GM12878 (cell line): ENCODE results near the gene FALEC. TPM values are rescaled to one million over a fixed set of nuclear protein-coding genes. Genes with fewer than 3 reads are reported as not detected.

Experiments
- BHLHE40 ChIP-seq, 2 experiments: fragments of 450-650 bp in 1 of 2; IDR thresholded peaks; 2 replicates each; pipeline ENCODE4 v1.6.1; 2011 to 2017; ENCODE audit warnings: low read depth in 2 of 2, borderline replicate concordance in 1 of 2, improper control_type of control experiment in 1 of 2, low read length in 1 of 2, mild to moderate bottlenecking in 1 of 2
- CREM ChIP-seq: IDR thresholded peaks from 2 replicates; pipeline ENCODE4 v1.6.1; 2014; ENCODE audit warnings: antibody characterized with exemption, low read depth
- HDAC6 ChIP-seq: fragments of 200-600 bp; sonication (generic); IDR thresholded peaks from one replicate; pipeline ENCODE4 v1.8.0; 2017; ENCODE audit warnings: antibody characterized with exemption; ENCODE audit not compliant: unreplicated experiment
- MEF2B ChIP-seq: fragments of 450-650 bp; IDR thresholded peaks from 2 replicates; pipeline ENCODE4 v1.6.1; 2018; ENCODE audit warnings: mild to moderate bottlenecking, moderate library complexity; ENCODE audit not compliant: partially characterized antibody, poor library complexity, severe bottlenecking
- PAX5 ChIP-seq: IDR thresholded peaks from 2 replicates; pipeline ENCODE4 v1.6.1; 2011; ENCODE audit warnings: low read depth, low read length, borderline replicate concordance
- POLR2A ChIP-seq: IDR thresholded peaks from 2 replicates; pipeline ENCODE4 v1.6.1; 2011; ENCODE audit warnings: low read depth, mild to moderate bottlenecking, low read length
- REST ChIP-seq: IDR thresholded peaks from 2 replicates; pipeline ENCODE4 v1.6.1; 2012; ENCODE audit warnings: mild to moderate bottlenecking, low read depth, low read length
- SPI1 ChIP-seq: IDR thresholded peaks from 2 replicates; pipeline ENCODE4 v1.6.1; 2011; ENCODE audit warnings: low read depth, mild to moderate bottlenecking, low read length, moderate library complexity, borderline replicate concordance; ENCODE audit not compliant: insufficient read depth
- SUZ12 ChIP-seq: fragments of 200-600 bp; sonication (generic); IDR thresholded peaks from one replicate; pipeline ENCODE4 v1.6.1; 2018; ENCODE audit warnings: antibody characterized with exemption, mild to moderate bottlenecking; ENCODE audit not compliant: unreplicated experiment
- TCF12 ChIP-seq: IDR thresholded peaks from 2 replicates; pipeline ENCODE4 v1.6.1; 2011; ENCODE audit warnings: low read depth, mild to moderate bottlenecking, low read length
- polyA plus RNA-seq, 11 experiments: library from polyadenylated mRNA; depleted of rRNA in 4 of 11; unstranded in 6 of 11; stranded (reverse) in 5 of 11; fragments of >200 nt; fragmentation: Nextera tagmentation in 4 of 11; fragmentation: Illumina TruSeq in 1 of 11; extraction: Ambion mirVana in 4 of 11; extraction: Trizol in 1 of 11; gene quantifications; 1 replicate in 1 of 11; 2 replicates in 10 of 11; pipeline versions ENCODE4 v1.2.1 to v1.2.3, GENCODE V29; 2011 to 2016; ENCODE audit warnings: inconsistent platforms in 2 of 11, missing spikeins in 2 of 11, low read depth in 1 of 11
- total RNA-seq, 4 experiments: library from RNA; depleted of rRNA in 3 of 4; stranded (reverse); fragments of >200 nt in 3 of 4; fragmentation: Illumina TruSeq in 1 of 4; extraction: Trizol in 1 of 4; gene quantifications; 2 replicates each; pipeline versions ENCODE4 v1.2.1 to v1.2.3, GENCODE V29; 2013 to 2021
- TF ChIP-seq, protein P1 (sequence below): IDR thresholded peaks from 2 replicates; pipeline ENCODE4 v1.6.1; 2012; ENCODE audit warnings: improper control_type of control experiment, low read depth, low read length; ENCODE audit not compliant: insufficient replicate concordance
- TF ChIP-seq, protein P2 (sequence below): fragments of 450-650 bp; IDR thresholded peaks from 2 replicates; pipeline ENCODE4 v1.6.1; 2017; ENCODE audit warnings: mild to moderate bottlenecking, moderate library complexity
- TF ChIP-seq, protein P3 (sequence below): fragments of 450-650 bp; conservative IDR thresholded peaks from 2 replicates; pipeline ENCODE4 v1.6.1; 2017; ENCODE audit warnings: mild to moderate bottlenecking, moderate library complexity

FALEC gene
- total and polyA plus RNA-seq, 10 of the 15 experiments (the other 5 are each of a cell fraction or from before 2014, with no cell fraction given), result 0.21 to 0.71 (median 0.32) TPM; not detected in 3

- TF ChIP-seq, protein P1, sequence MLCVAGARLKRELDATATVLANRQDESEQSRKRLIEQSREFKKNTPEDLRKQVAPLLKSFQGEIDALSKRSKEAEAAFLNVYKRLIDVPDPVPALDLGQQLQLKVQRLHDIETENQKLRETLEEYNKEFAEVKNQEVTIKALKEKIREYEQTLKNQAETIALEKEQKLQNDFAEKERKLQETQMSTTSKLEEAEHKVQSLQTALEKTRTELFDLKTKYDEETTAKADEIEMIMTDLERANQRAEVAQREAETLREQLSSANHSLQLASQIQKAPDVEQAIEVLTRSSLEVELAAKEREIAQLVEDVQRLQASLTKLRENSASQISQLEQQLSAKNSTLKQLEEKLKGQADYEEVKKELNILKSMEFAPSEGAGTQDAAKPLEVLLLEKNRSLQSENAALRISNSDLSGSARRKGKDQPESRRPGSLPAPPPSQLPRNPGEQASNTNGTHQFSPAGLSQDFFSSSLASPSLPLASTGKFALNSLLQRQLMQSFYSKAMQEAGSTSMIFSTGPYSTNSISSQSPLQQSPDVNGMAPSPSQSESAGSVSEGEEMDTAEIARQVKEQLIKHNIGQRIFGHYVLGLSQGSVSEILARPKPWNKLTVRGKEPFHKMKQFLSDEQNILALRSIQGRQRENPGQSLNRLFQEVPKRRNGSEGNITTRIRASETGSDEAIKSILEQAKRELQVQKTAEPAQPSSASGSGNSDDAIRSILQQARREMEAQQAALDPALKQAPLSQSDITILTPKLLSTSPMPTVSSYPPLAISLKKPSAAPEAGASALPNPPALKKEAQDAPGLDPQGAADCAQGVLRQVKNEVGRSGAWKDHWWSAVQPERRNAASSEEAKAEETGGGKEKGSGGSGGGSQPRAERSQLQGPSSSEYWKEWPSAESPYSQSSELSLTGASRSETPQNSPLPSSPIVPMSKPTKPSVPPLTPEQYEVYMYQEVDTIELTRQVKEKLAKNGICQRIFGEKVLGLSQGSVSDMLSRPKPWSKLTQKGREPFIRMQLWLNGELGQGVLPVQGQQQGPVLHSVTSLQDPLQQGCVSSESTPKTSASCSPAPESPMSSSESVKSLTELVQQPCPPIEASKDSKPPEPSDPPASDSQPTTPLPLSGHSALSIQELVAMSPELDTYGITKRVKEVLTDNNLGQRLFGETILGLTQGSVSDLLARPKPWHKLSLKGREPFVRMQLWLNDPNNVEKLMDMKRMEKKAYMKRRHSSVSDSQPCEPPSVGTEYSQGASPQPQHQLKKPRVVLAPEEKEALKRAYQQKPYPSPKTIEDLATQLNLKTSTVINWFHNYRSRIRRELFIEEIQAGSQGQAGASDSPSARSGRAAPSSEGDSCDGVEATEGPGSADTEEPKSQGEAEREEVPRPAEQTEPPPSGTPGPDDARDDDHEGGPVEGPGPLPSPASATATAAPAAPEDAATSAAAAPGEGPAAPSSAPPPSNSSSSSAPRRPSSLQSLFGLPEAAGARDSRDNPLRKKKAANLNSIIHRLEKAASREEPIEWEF, result no peak
- TF ChIP-seq, protein P2, sequence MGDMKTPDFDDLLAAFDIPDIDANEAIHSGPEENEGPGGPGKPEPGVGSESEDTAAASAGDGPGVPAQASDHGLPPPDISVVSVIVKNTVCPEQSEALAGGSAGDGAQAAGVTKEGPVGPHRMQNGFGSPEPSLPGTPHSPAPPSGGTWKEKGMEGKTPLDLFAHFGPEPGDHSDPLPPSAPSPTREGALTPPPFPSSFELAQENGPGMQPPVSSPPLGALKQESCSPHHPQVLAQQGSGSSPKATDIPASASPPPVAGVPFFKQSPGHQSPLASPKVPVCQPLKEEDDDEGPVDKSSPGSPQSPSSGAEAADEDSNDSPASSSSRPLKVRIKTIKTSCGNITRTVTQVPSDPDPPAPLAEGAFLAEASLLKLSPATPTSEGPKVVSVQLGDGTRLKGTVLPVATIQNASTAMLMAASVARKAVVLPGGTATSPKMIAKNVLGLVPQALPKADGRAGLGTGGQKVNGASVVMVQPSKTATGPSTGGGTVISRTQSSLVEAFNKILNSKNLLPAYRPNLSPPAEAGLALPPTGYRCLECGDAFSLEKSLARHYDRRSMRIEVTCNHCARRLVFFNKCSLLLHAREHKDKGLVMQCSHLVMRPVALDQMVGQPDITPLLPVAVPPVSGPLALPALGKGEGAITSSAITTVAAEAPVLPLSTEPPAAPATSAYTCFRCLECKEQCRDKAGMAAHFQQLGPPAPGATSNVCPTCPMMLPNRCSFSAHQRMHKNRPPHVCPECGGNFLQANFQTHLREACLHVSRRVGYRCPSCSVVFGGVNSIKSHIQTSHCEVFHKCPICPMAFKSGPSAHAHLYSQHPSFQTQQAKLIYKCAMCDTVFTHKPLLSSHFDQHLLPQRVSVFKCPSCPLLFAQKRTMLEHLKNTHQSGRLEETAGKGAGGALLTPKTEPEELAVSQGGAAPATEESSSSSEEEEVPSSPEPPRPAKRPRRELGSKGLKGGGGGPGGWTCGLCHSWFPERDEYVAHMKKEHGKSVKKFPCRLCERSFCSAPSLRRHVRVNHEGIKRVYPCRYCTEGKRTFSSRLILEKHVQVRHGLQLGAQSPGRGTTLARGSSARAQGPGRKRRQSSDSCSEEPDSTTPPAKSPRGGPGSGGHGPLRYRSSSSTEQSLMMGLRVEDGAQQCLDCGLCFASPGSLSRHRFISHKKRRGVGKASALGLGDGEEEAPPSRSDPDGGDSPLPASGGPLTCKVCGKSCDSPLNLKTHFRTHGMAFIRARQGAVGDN, result no peak
- TF ChIP-seq HDAC6 (no peak), MEF2B (peak; percentile 80), SUZ12 (no peak), SPI1 (no peak), REST (no peak), CREM (no peak), PAX5 (peak; percentile 70), BHLHE40 (IDR thresholded peaks at IDR 0.05; ENCODE audit: borderline replicate concordance in 1 of 2, low read depth in 2 of 2, low read length in 1 of 2) (peak; percentile 9 to 57; a peak in 1 of 4 replicates), POLR2A (peak; percentile 70), TCF12 (no peak)
- TF ChIP-seq, protein P3, sequence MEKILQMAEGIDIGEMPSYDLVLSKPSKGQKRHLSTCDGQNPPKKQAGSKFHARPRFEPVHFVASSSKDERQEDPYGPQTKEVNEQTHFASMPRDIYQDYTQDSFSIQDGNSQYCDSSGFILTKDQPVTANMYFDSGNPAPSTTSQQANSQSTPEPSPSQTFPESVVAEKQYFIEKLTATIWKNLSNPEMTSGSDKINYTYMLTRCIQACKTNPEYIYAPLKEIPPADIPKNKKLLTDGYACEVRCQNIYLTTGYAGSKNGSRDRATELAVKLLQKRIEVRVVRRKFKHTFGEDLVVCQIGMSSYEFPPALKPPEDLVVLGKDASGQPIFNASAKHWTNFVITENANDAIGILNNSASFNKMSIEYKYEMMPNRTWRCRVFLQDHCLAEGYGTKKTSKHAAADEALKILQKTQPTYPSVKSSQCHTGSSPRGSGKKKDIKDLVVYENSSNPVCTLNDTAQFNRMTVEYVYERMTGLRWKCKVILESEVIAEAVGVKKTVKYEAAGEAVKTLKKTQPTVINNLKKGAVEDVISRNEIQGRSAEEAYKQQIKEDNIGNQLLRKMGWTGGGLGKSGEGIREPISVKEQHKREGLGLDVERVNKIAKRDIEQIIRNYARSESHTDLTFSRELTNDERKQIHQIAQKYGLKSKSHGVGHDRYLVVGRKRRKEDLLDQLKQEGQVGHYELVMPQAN, result 0 out of 2 replicates have a peak, but pooled peaks have one; percentile 59
Measured at GRCh38 chr1:150515328-150516049, at the start of gene FALEC (continued).
